K562 (cell line): ENCODE data around the gene MMS19. TPM values are rescaled to one million over a fixed set of nuclear protein-coding genes. Genes with fewer than 3 reads are reported as not detected.

Experiments
- ATAC-seq: fragments of 200-7000 bp; cut with Tn5 transposase; 3 replicates; pipeline ENCODE4 v1.9.1; 2020; ENCODE audit warnings: moderate library complexity
- BruUV-seq: library from RNA; stranded (reverse); fragments of 400-500 nt; replicated peaks from 2 replicates; lab custom pipeline; 2021; lab: Mats Ljungman, UMichigan
- CTCF ChIA-PET: fragments of 300-600 bp; formaldehyde crosslinking; extraction: SDS; loops from one replicate; lab custom pipeline; 2021; ENCODE audit warnings: low intra/inter-chr PET ratio; lab: Yijun Ruan, JAX
- POLR2A ChIA-PET: fragments of 300-600, 350-650 bp; sonication (Branson Sonifier 250); formaldehyde crosslinking; extraction: SDS; loops from one replicate; lab custom pipeline; 2021; ENCODE audit warnings: antibody characterized with exemption, inconsistent platforms; lab: Yijun Ruan, JAX
- DNase-seq, 4 experiments: peaks; one replicate each; pipeline versions ENCODE4 v3.0.0 to v3.0.0-alpha.2; 2011 to 2018; ENCODE audit warnings: low spot score in 3 of 4, mixed read lengths in 3 of 4; ENCODE audit errors: extremely low read depth in 1 of 4
- FAIRE-seq: peaks from 2 replicates; lab custom pipeline; 2011; peaks lifted over from hg19 to GRCh38; lab: Jason Lieb, UNC
- H2AFZ ChIP-seq: 2 replicates; pipeline ENCODE4 v1.6.0; 2011; ENCODE audit warnings: low read depth, low read length, control low read depth, inconsistent platforms
- H3K27ac ChIP-seq: fragments of 200-600 bp; 3 replicates; pipeline ENCODE4 v1.8.0; 2011; ENCODE audit warnings: low read depth, mild to moderate bottlenecking, control low read depth, inconsistent platforms, low read length, moderate library complexity, mixed read lengths; ENCODE audit errors: extremely low read depth
- H3K27me3 ChIP-seq, 2 experiments: fragments of 300-600 bp in 1 of 2; 2 replicates in 1 of 2; 3 replicates in 1 of 2; pipeline versions ENCODE4 v1.6.0 to v1.8.0; 2011; ENCODE audit warnings: inconsistent platforms in 2 of 2, low read length in 2 of 2, mild to moderate bottlenecking in 1 of 2, mixed read lengths in 1 of 2, moderate library complexity in 1 of 2; ENCODE audit not compliant: control insufficient read depth in 2 of 2, insufficient read depth in 2 of 2
- H3K36me3 ChIP-seq: fragments of 300-600 bp; 3 replicates; pipeline ENCODE4 v1.8.0; 2011; ENCODE audit warnings: mild to moderate bottlenecking, low read length, inconsistent platforms; ENCODE audit not compliant: control insufficient read depth, insufficient read depth
- H3K4me1 ChIP-seq, 2 experiments: fragments of 200-600 bp in 1 of 2; replicated peaks in 1 of 2; 2 replicates in 1 of 2; 3 replicates in 1 of 2; pipeline versions ENCODE4 v1.5.1 to v1.8.0; 2011; ENCODE audit warnings: inconsistent platforms in 2 of 2, low read length in 2 of 2, mild to moderate bottlenecking in 1 of 2, mixed read lengths in 1 of 2, moderate library complexity in 1 of 2; ENCODE audit not compliant: control insufficient read depth in 2 of 2, insufficient read depth in 2 of 2
- H3K4me2 ChIP-seq: 2 replicates; pipeline ENCODE4 v1.6.1; 2011; ENCODE audit warnings: low read length, control low read depth, inconsistent platforms, mixed read lengths; ENCODE audit not compliant: insufficient read depth
- H3K4me3 ChIP-seq: fragments of 200-600 bp; sonication (generic), shearing (Covaris generic); 2 replicates; pipeline ENCODE4 v1.5.1; 2016; ENCODE audit warnings: control low read depth, inconsistent platforms
- H3K79me2 ChIP-seq: fragments of 200-600 bp; 3 replicates; pipeline ENCODE4 v1.8.0; 2011; ENCODE audit warnings: low read length, inconsistent platforms; ENCODE audit not compliant: control insufficient read depth, insufficient read depth
- H3K9ac ChIP-seq, 2 experiments: 2 replicates each; pipeline versions ENCODE4 v1.6.0 to v1.6.1; 2011; ENCODE audit warnings: low read depth in 2 of 2, low read length in 2 of 2, control low read depth in 1 of 2, inconsistent platforms in 1 of 2, mild to moderate bottlenecking in 1 of 2, mixed read lengths in 1 of 2; ENCODE audit not compliant: insufficient read depth in 1 of 2
- H3K9me1 ChIP-seq: one replicate; pipeline ENCODE4 v1.6.0; 2011; ENCODE audit warnings: inconsistent platforms, mild to moderate bottlenecking, low read length, moderate library complexity; ENCODE audit not compliant: control insufficient read depth, insufficient read depth
- H3K9me3 ChIP-seq: replicated peaks from 2 replicates; pipeline ENCODE4 v1.5.1; 2011; ENCODE audit warnings: low read depth, low read length, inconsistent platforms; ENCODE audit not compliant: control insufficient read depth, insufficient read depth
- H4K20me1 ChIP-seq: replicated peaks from 2 replicates; pipeline ENCODE4 v1.6.1; 2011; ENCODE audit warnings: low read length, inconsistent platforms, mixed read lengths; ENCODE audit not compliant: control insufficient read depth, insufficient read depth
- BRF1 ChIP-seq: IDR thresholded peaks from 3 replicates; pipeline ENCODE4 v1.6.1; 2011; ENCODE audit warnings: borderline replicate concordance, mild to moderate bottlenecking; ENCODE audit not compliant: insufficient read length; ENCODE audit errors: extremely low read depth
- HDAC3 ChIP-seq: fragments of 450-650 bp; IDR thresholded peaks from 2 replicates; pipeline ENCODE4 v1.6.1; 2018; ENCODE audit warnings: borderline replicate concordance, mild to moderate bottlenecking, moderate library complexity; ENCODE audit not compliant: partially characterized antibody
- KAT7 ChIP-seq: sonication (generic); formaldehyde crosslinking; IDR thresholded peaks from 2 replicates; pipeline ENCODE4 v1.8.0; 2022; ENCODE audit warnings: missing genetic modification reagents, mild to moderate bottlenecking, borderline replicate concordance
- NR3C1 ChIP-seq: sonication (generic); formaldehyde crosslinking; IDR thresholded peaks from 2 replicates; pipeline ENCODE4 v1.8.1; 2022; ENCODE audit warnings: missing genetic modification reagents
- RFX7 ChIP-seq: fragments of 250-450 bp; sonication (Bioruptor Pico); IDR thresholded peaks from 2 replicates; pipeline ENCODE4 v1.5.1; 2021; ENCODE audit warnings: mild to moderate bottlenecking
- SMAD4 ChIP-seq: fragments of 250-450 bp; sonication (Bioruptor Pico); conservative IDR thresholded peaks from 2 replicates; pipeline ENCODE4 v1.8.0; 2021; ENCODE audit warnings: inconsistent platforms, mild to moderate bottlenecking, moderate library complexity
- ZNF354B ChIP-seq: fragments of 250-450 bp; sonication (Bioruptor Pico); IDR thresholded peaks from 2 replicates; pipeline ENCODE4 v1.4.0; 2020
- ZNF449 ChIP-seq: fragments of 250-450 bp; sonication (Bioruptor Pico); IDR thresholded peaks from 2 replicates; pipeline ENCODE4 v1.8.0; 2022; ENCODE audit warnings: moderate library complexity, mild to moderate bottlenecking, inconsistent platforms
- WGBS: fragments of 100-300 bp; shearing (Covaris generic); methylation state at CpG from one replicate; pipeline ENCODE4 v1.1.6; 2016; ENCODE audit warnings: low coverage, mixed read lengths; ENCODE audit not compliant: insufficient coverage; ENCODE audit errors: missing lambda C conversion rate; 5-methylcytosine and 5-hydroxymethylcytosine counted together
- in situ Hi-C: fragments of 300-500 bp; cut with MboI; formaldehyde crosslinking; loops from 4 replicates; pipeline ENCODE4 v1.15.0; 2018; ENCODE audit warnings: inconsistent platforms, mixed read lengths
- intact Hi-C: fragments of 100-400 bp; cut with micrococcal nuclease; formaldehyde crosslinking; loops from 2 replicates; pipeline ENCODE4 v1.14.2; 2022
- polyA plus RNA-seq, 8 experiments: library from polyadenylated mRNA; depleted of rRNA in 4 of 8; stranded (reverse) in 5 of 8; unstranded in 3 of 8; fragments of >200 nt; fragmentation: Nextera tagmentation in 2 of 8; fragmentation: Illumina TruSeq in 1 of 8; extraction: Ambion mirVana in 2 of 8; extraction: Trizol in 1 of 8; gene quantifications; 2 replicates each; pipeline versions ENCODE4 v1.2.1 to v1.2.3, GENCODE V29; 2011 to 2014; ENCODE audit warnings: inconsistent platforms in 1 of 8, missing spikeins in 1 of 8
- total RNA-seq, 7 experiments: library from RNA; depleted of rRNA in 6 of 7; stranded (reverse); fragments of >200 nt in 6 of 7; fragmentation: Illumina TruSeq in 2 of 7; extraction: Trizol in 2 of 7; gene quantifications; 2 replicates each; pipeline versions ENCODE4 v1.2.1 to v1.2.3, GENCODE V29; 2011 to 2021; ENCODE audit warnings: low replicate concordance in 1 of 7

The MMS19 gene
- total and polyA plus RNA-seq, 9 of the 15 experiments (the other 6 are each of a cell fraction or from before 2014, with no cell fraction given): 40.1 to 110 (median 62.9) TPM

DNA sequence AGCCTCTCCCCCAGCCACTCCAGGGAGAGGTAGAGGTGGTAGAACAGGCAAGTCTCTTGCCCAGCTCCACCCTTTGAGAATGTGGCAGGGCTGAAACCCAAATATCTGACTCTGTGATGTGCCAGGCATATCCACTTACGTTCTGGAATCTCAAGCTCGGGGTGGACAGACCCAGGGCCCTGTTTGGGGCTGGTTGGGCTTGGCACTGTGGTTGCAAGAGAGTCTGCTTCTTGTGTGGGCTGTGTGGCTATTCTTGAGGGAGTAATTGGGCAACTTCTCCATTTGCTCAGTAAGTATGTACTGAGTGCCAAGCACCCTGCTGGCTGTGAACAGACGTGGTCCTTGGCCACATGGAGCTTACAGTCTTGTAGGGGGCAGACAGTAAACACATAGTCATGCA lies 5.2 kb upstream of the MMS19 start:
- peaks cover 6 to 26% of the 10 kb centered on the region in 2 experiments; a peak in 3 of 5 replicates for H3K27me3 ChIP-seq
- no peaks in the 10 kb centered on the region for H3K9me3 ChIP-seq
- FAIRE-seq (no peak), ATAC-seq (no peak), DNase-seq (no peak)
- TF ChIP-seq SMAD4 (CRISPR knock-in tag) (no peak), RFX7 (CRISPR knock-in tag) (no peak), BRF1 (no peak), NR3C1 (CRISPR knock-in tag) (no peak), ZNF449 (CRISPR knock-in tag) (no peak), ZNF354B (CRISPR knock-in tag) (no peak), KAT7 (CRISPR knock-in tag) (no peak), HDAC3 (no peak)
- no peaks in the 10 kb centered on the region for H3K36me3 ChIP-seq
- H4K20me1 ChIP-seq: peaks cover 6% of the 10 kb centered on the region; the same call in 1 of the 2 replicates
- no peak overlapping the region for H2AFZ ChIP-seq
- CTCF ChIA-PET: no interaction called here
- H3K9me1 ChIP-seq: no peaks in the 10 kb centered on the region
- H3K27ac ChIP-seq: no peak overlapping the region
- H3K4me1 ChIP-seq: peaks cover 0 to 13% of the 10 kb centered on the region in 2 experiments; a peak in 3 of 5 replicates
- no peak overlapping the region for H3K9ac ChIP-seq
- H3K4me3 ChIP-seq: no peak overlapping the region
- 4% methylated on average over 3 of the region's 3 CpGs for whole genome bisulfite sequencing
- H3K4me2 ChIP-seq: no peak overlapping the region
- POLR2A ChIA-PET: no interaction called here
- in situ Hi-C loops (no loop called here), intact Hi-C loops (no loop called here)
- BruUV-seq: no TSS peak
- no peaks in the 10 kb centered on the region for H3K79me2 ChIP-seq
